Smooth muscle cell (in vitro differentiated cells): Measurements from ENCODE around the gene LYSMD3. TPM values are rescaled to one million over a fixed set of nuclear protein-coding genes. Genes with fewer than 3 reads are reported as not detected.
A peak's percentile ranks its signal among the peaks of the same experiment; 100 is the strongest.

Experiments
- DNase-seq: peaks from one replicate; lab custom pipeline; 2025; ENCODE audit not compliant: unreplicated experiment; lab: John Stamatoyannopoulos, UW
- H2AFZ ChIP-seq: fragments of 200-600 bp; sonication (generic); 2 replicates; pipeline ENCODE4 v1.6.0; 2016; ENCODE audit warnings: antibody characterized with exemption, low read depth, mild to moderate bottlenecking
- H3F3A ChIP-seq: fragments of 200-600 bp; sonication (generic); 2 replicates; pipeline ENCODE4 v1.6.0; 2017; ENCODE audit warnings: antibody characterized with exemption, low read depth
- H3K27ac ChIP-seq: fragments of 200-600 bp; sonication (generic); 2 replicates; pipeline ENCODE4 v1.5.1; 2016; ENCODE audit warnings: low read depth, mild to moderate bottlenecking
- H3K27me3 ChIP-seq: fragments of 200-600 bp; sonication (generic); 2 replicates; pipeline ENCODE4 v1.6.1; 2016; ENCODE audit warnings: low read depth, mild to moderate bottlenecking
- H3K36me3 ChIP-seq: fragments of 200-600 bp; sonication (generic); 2 replicates; pipeline ENCODE4 v1.5.1; 2016; ENCODE audit warnings: low read depth
- H3K4me1 ChIP-seq: fragments of 200-600 bp; sonication (generic); 2 replicates; pipeline ENCODE4 v1.5.1; 2016; ENCODE audit warnings: low read depth
- H3K4me2 ChIP-seq: fragments of 200-600 bp; sonication (generic); 2 replicates; pipeline ENCODE4 v1.6.0; 2016; ENCODE audit warnings: mild to moderate bottlenecking
- H3K4me3 ChIP-seq: fragments of 200-600 bp; sonication (generic); 2 replicates; pipeline ENCODE4 v1.5.1; 2016; ENCODE audit warnings: mild to moderate bottlenecking
- H3K79me2 ChIP-seq: fragments of 200-600 bp; sonication (generic); 2 replicates; pipeline ENCODE4 v1.6.0; 2016; ENCODE audit warnings: low read depth, mild to moderate bottlenecking
- H3K9ac ChIP-seq: fragments of 200-600 bp; sonication (generic); 2 replicates; pipeline ENCODE4 v1.6.0; 2016; ENCODE audit warnings: low read depth
- H3K9me3 ChIP-seq: fragments of 200-600 bp; sonication (generic); replicated peaks from 2 replicates; pipeline ENCODE4 v1.5.1; 2016; ENCODE audit warnings: low read depth
- H4K20me1 ChIP-seq: fragments of 200-600 bp; sonication (generic); 2 replicates; pipeline ENCODE4 v1.6.0; 2016; ENCODE audit warnings: low read depth
- WGBS: methylation state at CpG from one replicate; pipeline ENCODE4 v1.1.7; 2016; ENCODE audit warnings: low lambda C conversion rate; 5-methylcytosine and 5-hydroxymethylcytosine counted together
- polyA plus RNA-seq: library from polyadenylated mRNA; unstranded; fragments of >200 nt; fragmentation: Nextera tagmentation; extraction: Ambion mirVana; gene quantifications from 2 replicates; pipeline ENCODE4 v1.2.1, GENCODE V29; 2016
- total RNA-seq: library from RNA; depleted of rRNA; stranded (reverse); fragments of >200 nt; gene quantifications from 2 replicates; pipeline ENCODE4 v1.2.3, GENCODE V29; 2014
- TF ChIP-seq, protein P1 (sequence below): fragments of 200-600 bp; sonication (generic); IDR thresholded peaks from 2 replicates; pipeline ENCODE4 v1.5.1; 2017; ENCODE audit warnings: borderline replicate concordance, mild to moderate bottlenecking, antibody characterized with exemption; ENCODE audit not compliant: insufficient read depth, poor library complexity, severe bottlenecking

Gene LYSMD3
- total and polyA plus RNA-seq, 2 experiments from 2014 or later = 14.3 to 52.5 TPM

DNA sequence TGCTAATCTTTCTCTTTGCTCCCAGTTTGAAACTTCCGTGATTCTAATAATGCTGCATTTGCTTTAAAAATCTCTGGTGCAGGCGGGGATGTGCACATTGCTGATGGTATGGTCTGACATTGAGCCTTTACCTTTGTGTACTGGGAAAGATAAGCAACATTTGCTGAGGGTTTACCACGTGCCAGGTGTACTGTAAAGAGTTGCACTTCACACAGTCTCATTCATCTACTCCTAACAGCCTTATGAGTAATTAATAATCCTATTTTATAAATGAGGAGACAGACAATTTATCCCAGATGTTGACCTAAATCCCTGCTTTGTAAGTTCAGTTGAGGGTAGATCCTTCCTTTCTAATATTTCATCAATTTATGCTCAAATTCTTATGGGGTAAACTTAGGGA is 28.5 kb upstream of the LYSMD3 start:
- Histone ChIP-seq H3K9me3 (no peaks in the 10 kb centered on the region), H3K4me2 (peak overlapping the region; percentile 84), H3K4me1 (peaks cover 32% of the 10 kb centered on the region), H3F3A (no peaks in the 10 kb centered on the region), H2AFZ (peak overlapping the region; percentile 23), H3K27ac (no peak overlapping the region), H3K9ac (no peak overlapping the region), H3K27me3 (peaks cover 76% of the 10 kb centered on the region), H3K36me3 (no peaks in the 10 kb centered on the region), H3K4me3 (peak overlapping the region; percentile 48), H3K79me2 (no peaks in the 10 kb centered on the region), H4K20me1 (no peaks in the 10 kb centered on the region)
- TF ChIP-seq, protein P1, sequence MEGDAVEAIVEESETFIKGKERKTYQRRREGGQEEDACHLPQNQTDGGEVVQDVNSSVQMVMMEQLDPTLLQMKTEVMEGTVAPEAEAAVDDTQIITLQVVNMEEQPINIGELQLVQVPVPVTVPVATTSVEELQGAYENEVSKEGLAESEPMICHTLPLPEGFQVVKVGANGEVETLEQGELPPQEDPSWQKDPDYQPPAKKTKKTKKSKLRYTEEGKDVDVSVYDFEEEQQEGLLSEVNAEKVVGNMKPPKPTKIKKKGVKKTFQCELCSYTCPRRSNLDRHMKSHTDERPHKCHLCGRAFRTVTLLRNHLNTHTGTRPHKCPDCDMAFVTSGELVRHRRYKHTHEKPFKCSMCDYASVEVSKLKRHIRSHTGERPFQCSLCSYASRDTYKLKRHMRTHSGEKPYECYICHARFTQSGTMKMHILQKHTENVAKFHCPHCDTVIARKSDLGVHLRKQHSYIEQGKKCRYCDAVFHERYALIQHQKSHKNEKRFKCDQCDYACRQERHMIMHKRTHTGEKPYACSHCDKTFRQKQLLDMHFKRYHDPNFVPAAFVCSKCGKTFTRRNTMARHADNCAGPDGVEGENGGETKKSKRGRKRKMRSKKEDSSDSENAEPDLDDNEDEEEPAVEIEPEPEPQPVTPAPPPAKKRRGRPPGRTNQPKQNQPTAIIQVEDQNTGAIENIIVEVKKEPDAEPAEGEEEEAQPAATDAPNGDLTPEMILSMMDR = no peak
- no peak for DNase-seq
- 7% methylated on average over 3 of the region's 3 CpGs for WGBS

DNA sequence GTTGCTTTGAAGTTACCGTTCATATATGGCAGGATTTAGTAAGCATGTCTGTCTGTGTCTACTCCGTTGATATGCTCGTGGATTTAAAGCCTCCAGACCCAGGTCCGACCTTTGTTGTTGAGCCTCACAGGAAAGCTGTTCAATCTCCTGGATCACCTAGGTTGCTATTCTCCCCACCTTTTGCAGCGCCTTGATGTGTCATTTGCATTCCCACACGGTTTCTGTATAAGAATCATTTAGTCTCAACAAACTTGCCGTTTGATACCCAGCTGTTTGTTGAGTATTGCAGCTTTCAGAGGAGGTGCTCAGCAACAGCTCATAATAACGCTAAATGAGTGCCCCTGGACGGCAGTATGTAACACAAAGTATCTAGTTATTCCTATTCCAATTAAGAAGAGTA is 28.0 kb upstream of the LYSMD3 start:
- Histone ChIP-seq H3K4me1 (peaks cover 27% of the 10 kb centered on the region), H3F3A (no peaks in the 10 kb centered on the region), H3K79me2 (no peaks in the 10 kb centered on the region), H4K20me1 (no peaks in the 10 kb centered on the region), H3K4me2 (peak overlapping the region; percentile 84), H2AFZ (no peak overlapping the region), H3K36me3 (no peaks in the 10 kb centered on the region), H3K27ac (no peak overlapping the region), H3K9me3 (no peaks in the 10 kb centered on the region), H3K27me3 (peaks cover 80% of the 10 kb centered on the region), H3K4me3 (peak overlapping the region; percentile 48), H3K9ac (no peak overlapping the region)
- TF ChIP-seq, protein P1 = no peak
- DNase-seq = no peak
- 9% methylated on average over 9 of the region's 9 CpGs for WGBS

DNA sequence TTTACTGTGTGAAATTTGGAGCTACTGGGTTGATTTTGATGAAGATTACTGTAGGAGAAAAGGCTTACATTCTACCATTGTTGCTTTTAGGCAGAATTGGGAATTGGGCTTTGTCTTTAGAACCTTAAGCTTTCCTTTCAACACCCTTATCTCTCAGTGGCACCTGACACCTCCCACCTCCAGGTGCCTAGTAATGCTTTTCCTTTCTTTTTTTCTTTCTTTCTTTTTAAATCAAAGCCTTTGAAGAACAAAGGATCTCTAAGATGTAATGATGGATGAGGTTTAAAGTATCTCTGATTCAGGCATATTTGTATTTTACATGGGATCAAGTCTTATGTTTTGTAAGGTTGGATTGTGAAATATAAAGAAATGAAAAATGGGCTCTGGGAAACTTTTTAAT is 26.3 kb upstream of the LYSMD3 start:
- TF ChIP-seq, protein P1 = no peak

DNA sequence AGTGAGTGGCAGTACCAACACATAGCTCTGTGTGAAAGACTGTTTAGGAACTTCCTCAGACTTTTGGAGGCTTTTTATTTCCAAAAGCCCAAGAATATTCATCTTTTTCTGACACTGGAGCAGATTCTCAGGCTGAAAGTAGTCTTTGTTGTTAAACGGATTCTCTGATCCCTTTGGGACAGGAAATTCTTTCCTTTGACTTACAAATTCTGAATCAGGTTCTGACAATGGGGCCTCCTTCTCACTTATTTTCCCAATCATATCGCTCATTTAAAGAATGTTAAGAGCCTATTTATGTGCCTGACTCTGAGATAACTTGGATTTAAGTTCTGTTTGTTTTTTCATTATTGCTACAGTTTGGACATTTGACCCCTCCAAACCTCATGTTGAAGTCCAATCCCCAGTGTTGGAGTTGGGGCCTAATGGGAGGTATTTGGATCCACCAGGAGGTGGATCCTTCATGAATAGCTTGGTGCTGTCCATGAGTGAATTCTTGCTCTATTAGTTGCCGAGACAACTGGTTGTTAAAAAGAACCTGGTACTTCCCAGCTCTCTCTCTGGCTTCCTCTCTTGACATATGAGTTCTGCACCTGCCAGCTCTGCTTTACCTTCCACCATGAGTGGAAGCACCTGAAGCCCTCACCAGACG is 25.1 kb upstream of the LYSMD3 start:
- Histone ChIP-seq H3K4me1 (peaks cover 9% of the 10 kb centered on the region), H3F3A (no peaks in the 10 kb centered on the region), H3K9ac (no peak overlapping the region), H3K9me3 (no peaks in the 10 kb centered on the region), H3K4me2 (no peak overlapping the region), H3K36me3 (no peaks in the 10 kb centered on the region), H3K4me3 (no peak overlapping the region), H3K79me2 (no peaks in the 10 kb centered on the region), H3K27me3 (peaks cover 66% of the 10 kb centered on the region), H2AFZ (no peak overlapping the region), H4K20me1 (no peaks in the 10 kb centered on the region), H3K27ac (no peak overlapping the region)
- TF ChIP-seq, protein P1 = no peak
- no peak for DNase-seq
- WGBS = 60% methylated on average over 4 of the region's 4 CpGs

More for the DNA sequence above, 26.3 kb upstream of the LYSMD3 start:
- no peak for DNase-seq
- Histone ChIP-seq H3K4me3 (no peak overlapping the region), H3K4me2 (no peak overlapping the region), H3K9me3 (no peaks in the 10 kb centered on the region), H3K27me3 (peaks cover 77% of the 10 kb centered on the region), H3K9ac (no peak overlapping the region), H3K79me2 (no peaks in the 10 kb centered on the region), H3K27ac (no peak overlapping the region), H3K36me3 (no peaks in the 10 kb centered on the region), H3F3A (no peaks in the 10 kb centered on the region), H2AFZ (no peak overlapping the region), H3K4me1 (peaks cover 11% of the 10 kb centered on the region), H4K20me1 (no peaks in the 10 kb centered on the region)
